Breast epithelium (tissue), 3 donors: Measurements from ENCODE around the gene MORF4L1.

Experiments
- CTCF ChIP-seq, 3 donors: fragments of 450-650 bp; IDR thresholded peaks; one replicate each; pipeline ENCODE4 v1.5.1; 2016 to 2017; ENCODE audit warnings: antibody characterized with exemption in 3 of 3, mild to moderate bottlenecking in 3 of 3, moderate library complexity in 3 of 3
- POLR2A ChIP-seq: fragments of 450-650 bp; IDR thresholded peaks from one replicate; pipeline ENCODE4 v1.6.1; 2016; ENCODE audit warnings: antibody characterized with exemption, mild to moderate bottlenecking, moderate library complexity

DNA sequence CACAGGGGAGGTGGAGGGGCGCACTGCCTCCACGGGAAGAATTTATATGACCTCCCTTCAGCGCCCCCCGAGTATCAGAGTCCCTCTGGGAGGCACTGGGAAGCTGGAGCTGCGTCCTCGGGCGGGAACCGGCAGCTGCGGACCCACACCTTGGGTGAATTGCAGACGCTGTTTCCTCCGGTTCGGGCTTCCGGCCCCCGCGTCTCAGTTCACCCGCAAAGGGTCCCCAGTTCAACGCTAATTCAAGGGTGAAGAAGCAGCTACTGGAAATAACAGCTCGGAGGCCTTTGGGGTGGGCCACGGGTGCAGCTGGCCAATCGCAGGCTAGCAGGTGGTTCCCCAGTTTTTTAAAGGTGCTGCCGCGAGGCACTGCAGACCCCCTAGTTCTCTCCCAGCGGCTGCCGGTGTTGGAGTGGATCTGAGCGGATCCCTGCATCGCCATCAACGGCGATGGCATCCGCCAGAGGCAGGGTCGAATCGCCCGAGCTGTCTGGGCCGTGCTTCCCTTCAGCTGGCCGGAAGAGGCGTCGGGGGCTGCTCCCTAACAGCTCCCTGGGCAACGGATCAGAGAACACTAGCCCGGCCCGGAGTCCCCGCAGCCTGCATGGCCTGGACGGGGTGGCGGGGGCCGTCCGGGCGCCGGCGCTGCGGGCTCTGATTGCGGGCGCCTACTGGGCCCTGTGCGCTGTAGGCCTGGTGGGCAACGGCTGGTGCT, 42.0 kb upstream of the MORF4L1 start:
- TF ChIP-seq CTCF (IDR thresholded peaks at IDR 0.05) = no peak
- TF ChIP-seq POLR2A = no peak
